Bronchial epithelial cell (primary cell): ENCODE results near the gene ADAMTS14. TPM values are rescaled to one million over a fixed set of nuclear protein-coding genes. Genes with fewer than 3 reads are reported as not detected.

Experiments used
- DNase-seq: peaks from one replicate; pipeline ENCODE4 v3.0.0-alpha.2; 2010; ENCODE audit warnings: low read depth
- FAIRE-seq: peaks from 2 replicates; lab custom pipeline; 2011; peaks lifted over from hg19 to GRCh38; lab: Jason Lieb, UNC
- H3K27me3 ChIP-seq: 2 replicates; pipeline ENCODE4 v1.5.1; 2011; ENCODE audit warnings: low read length; ENCODE audit not compliant: control insufficient read depth, insufficient read depth
- H3K36me3 ChIP-seq: 2 replicates; pipeline ENCODE4 v1.5.1; 2011; ENCODE audit warnings: low read length; ENCODE audit not compliant: control insufficient read depth, insufficient read depth
- H3K4me3 ChIP-seq: 2 replicates; pipeline ENCODE4 v1.5.1; 2011; ENCODE audit warnings: mild to moderate bottlenecking, low read depth, low read length, control low read depth
- CTCF ChIP-seq: IDR thresholded peaks from 2 replicates; pipeline ENCODE4 v1.5.1; 2011; ENCODE audit warnings: mild to moderate bottlenecking, moderate library complexity, low read length, control low read depth, inconsistent platforms; ENCODE audit not compliant: insufficient read depth, severe bottlenecking
- total RNA-seq: library from RNA; depleted of rRNA; stranded (reverse); fragments of >200 nt; gene quantifications from 2 replicates; pipeline ENCODE4 v1.2.1, GENCODE V29; 2014

ADAMTS14 gene
- total RNA-seq, 1 donor from 2014 or later: 0.26 TPM

DNA sequence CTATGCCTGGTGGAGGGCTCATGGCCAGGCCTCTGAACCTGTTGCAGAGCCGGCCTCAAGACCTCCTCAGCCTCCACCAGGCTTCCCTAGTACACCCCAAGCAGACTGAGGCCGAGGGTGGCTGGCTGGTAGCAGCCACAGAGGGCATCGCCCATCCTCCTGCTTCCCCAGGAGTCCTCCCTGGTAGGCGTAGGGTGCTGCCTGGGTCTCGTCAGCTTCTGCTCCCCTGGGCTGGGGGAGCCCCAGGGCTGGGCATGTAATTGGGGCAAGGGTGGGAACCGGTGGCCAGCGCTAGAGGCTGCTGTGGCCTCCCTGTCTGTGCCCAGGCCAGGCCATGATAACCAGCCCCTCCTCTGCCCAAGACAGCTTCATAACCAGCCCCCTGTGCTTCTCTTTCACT is 80.3 kb downstream of the ADAMTS14 start:
- Histone ChIP-seq H3K36me3 (no peaks in the 10 kb centered on the region), H3K4me3 (no peak overlapping the region), H3K27me3 (peaks cover 7% of the 10 kb centered on the region)
- no peak for DNase-seq
- no peak for FAIRE-seq
- TF ChIP-seq CTCF: no peak

- Histone ChIP-seq H3K27me3 (peaks cover 7% of the 10 kb centered on the region), H3K4me3 (no peak overlapping the region), H3K36me3 (no peaks in the 10 kb centered on the region)
- FAIRE-seq (no peak), DNase-seq (no peak)
- no peak for TF ChIP-seq CTCF
Measured at GRCh38 chr10:70753026-70753663, 80.8 kb downstream of the ADAMTS14 start.

- Histone ChIP-seq H3K36me3 (no peaks in the 10 kb centered on the region), H3K4me3 (no peak overlapping the region), H3K27me3 (peaks cover 7% of the 10 kb centered on the region)
- DNase-seq (no peak), FAIRE-seq (peak; percentile 87)
- no peak for TF ChIP-seq CTCF
Measured at GRCh38 chr10:70753841-70754621, 81.7 kb downstream of the ADAMTS14 start.

DNA sequence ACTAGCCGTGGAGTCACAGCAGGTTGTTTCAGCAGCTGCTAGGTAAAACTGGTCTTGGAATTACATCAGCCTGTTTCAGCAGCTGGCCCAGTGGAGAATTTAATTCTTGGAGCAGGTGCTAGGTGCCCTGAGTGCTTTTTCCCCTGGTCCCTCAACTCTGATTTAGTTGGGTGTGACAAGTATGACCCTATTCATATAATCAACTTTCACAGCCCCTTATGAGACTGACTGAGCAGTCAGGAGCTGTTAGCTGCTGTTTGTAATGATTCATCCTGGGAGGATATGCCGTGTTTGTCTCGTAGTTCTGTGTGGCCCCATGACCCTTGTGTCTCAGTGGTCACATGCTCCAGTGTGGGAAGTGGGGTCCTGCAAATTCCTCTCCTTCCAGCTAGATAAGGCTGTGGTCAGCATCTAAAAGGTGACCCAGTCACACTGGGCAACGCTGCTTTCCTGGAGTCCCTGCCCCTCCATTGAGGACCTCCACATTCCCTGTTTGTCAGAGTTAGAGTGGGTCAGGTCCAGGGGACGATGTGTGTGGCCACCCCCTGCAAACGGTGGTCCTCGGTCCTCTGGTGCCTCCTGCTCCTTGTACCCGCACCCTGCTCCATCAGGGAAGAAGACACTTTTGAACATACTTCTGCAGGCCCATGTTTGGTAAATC is 84.5 kb downstream of the ADAMTS14 start:
- no peaks in the 10 kb centered on the region for H3K36me3 ChIP-seq
- peaks cover 5% of the 10 kb centered on the region for H3K27me3 ChIP-seq
- FAIRE-seq: no peak
- TF ChIP-seq CTCF: no peak
- peak; percentile 22 for DNase-seq
- H3K4me3 ChIP-seq: no peak overlapping the region

DNA sequence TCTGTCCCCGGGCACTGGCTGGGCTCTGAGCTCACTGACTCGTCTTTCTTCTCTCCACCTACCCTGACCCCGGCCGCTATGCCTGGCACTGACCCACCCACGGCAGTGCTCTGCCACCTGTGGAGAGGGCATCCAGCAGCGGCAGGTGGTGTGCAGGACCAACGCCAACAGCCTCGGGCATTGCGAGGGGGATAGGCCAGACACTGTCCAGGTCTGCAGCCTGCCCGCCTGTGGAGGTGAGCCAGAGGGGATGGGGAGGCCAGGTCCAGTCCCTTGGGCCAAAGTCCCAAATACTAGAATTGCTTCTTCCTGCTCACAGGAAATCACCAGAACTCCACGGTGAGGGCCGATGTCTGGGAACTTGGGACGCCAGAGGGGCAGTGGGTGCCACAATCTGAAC is 85.5 kb downstream of the ADAMTS14 start:
- no peak for FAIRE-seq
- TF ChIP-seq CTCF: no peak

More for the DNA sequence above, 85.5 kb downstream of the ADAMTS14 start:
- no peak for DNase-seq
- no peak overlapping the region for H3K4me3 ChIP-seq
- H3K36me3 ChIP-seq: no peaks in the 10 kb centered on the region
- H3K27me3 ChIP-seq: peaks cover 5% of the 10 kb centered on the region
